ENCODE data around the gene PHLDB2.

DNA sequence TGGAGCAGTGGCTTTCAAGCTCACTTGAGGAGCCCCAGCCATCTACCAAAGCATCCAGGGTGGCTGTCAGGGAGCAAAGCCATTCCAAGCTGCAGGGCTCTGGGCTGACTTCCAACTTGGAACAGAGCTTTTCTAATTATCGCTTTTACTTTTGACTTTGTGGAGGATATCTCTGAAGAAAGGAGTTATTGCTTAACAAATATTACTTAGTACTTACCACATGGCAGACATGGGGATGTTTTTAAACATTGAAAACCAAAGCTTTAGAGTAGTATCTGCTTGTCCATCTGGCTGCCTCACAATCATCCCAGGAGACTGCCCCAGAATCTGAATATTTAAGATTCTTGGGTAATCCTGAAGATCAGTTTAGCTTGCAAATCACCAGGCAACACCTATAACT is 148.6 kb downstream of the PHLDB2 start:
- TF ChIP-seq PATZ1 (CRISPR knock-in tag; IDR thresholded peaks at IDR 0.05; ENCODE audit: borderline replicate concordance) (no peak), ZNF70 (CRISPR knock-in tag; IDR thresholded peaks at IDR 0.05) (no peak), ESRRG (CRISPR knock-in tag; IDR thresholded peaks at IDR 0.05) (no peak)
